Left lung (tissue), 10 donors: ENCODE data around the gene DSCAM. TPM values are rescaled to one million over a fixed set of nuclear protein-coding genes. Genes with fewer than 3 reads are reported as not detected.

Source experiments
- ATAC-seq: fragments of 200-7000 bp; cut with Tn5 transposase; one replicate; pipeline ENCODE4 v1.9.1; 2020; ENCODE audit warnings: moderate library complexity
- DNase-seq, 4 donors: peaks; one replicate each; pipeline ENCODE4 v3.0.0-alpha.2; 2013 to 2020
- H3K27ac ChIP-seq, 2 donors: fragments of 200-600 bp; sonication (generic) in 1 of 2; one replicate each; pipeline versions ENCODE4 v1.5.0 to v1.8.0; 2020 to 2021
- H3K27me3 ChIP-seq, 2 donors: fragments of 200-600 bp; sonication (generic) in 1 of 2; one replicate each; pipeline versions ENCODE4 v1.5.0 to v1.8.0; 2020 to 2021
- H3K36me3 ChIP-seq, 2 donors: fragments of 200-600 bp; sonication (generic) in 1 of 2; one replicate each; pipeline versions ENCODE4 v1.5.0 to v1.8.0; 2020 to 2021
- H3K4me1 ChIP-seq, 2 donors: fragments of 200-600 bp; one replicate each; pipeline ENCODE4 v1.8.0; 2021
- H3K4me3 ChIP-seq, 2 donors: fragments of 200-600 bp; sonication (generic) in 1 of 2; one replicate each; pipeline versions ENCODE4 v1.5.0 to v1.8.0; 2020 to 2021; ENCODE audit warnings: mild to moderate bottlenecking in 1 of 2
- H3K9me3 ChIP-seq, 2 donors: fragments of 200-600 bp; sonication (generic) in 1 of 2; one replicate each; pipeline versions ENCODE4 v1.5.0 to v1.8.0; 2020 to 2021
- CTCF ChIP-seq, 2 donors: fragments of 200-600 bp; sonication (generic) in 1 of 2; IDR thresholded peaks; one replicate each; pipeline versions ENCODE4 v1.5.0 to v1.8.0; 2021; ENCODE audit warnings: antibody characterized with exemption in 2 of 2
- intact Hi-C, 2 donors: fragments of 100-400 bp; cut with DNase I; formaldehyde crosslinking; loops; one replicate each; pipeline versions ENCODE4 v1.11.2 to v1.14.2; 2022
- polyA plus RNA-seq, 6 donors: library from polyadenylated mRNA; unstranded; fragments of 120-200 nt; gene quantifications; one replicate each; pipeline ENCODE4 v1.2.1, GENCODE V29; 2013; ENCODE audit not compliant: insufficient read length in 6 of 6
- total RNA-seq, 2 donors: library from RNA; stranded (reverse); fragmentation: NEBNext Ultra II Directional; extraction: Animal tissue kit (Norgen Biotek cat#: 25700); gene quantifications; one replicate each; pipeline ENCODE4 v1.2.1, GENCODE V29; 2021
- donor health status: DM: no; HTN: yes; CAD: no.
- donor health status: DM: no; HTN: no; CAD: no.

DSCAM gene
- total and polyA plus RNA-seq, 8 donors: 0.03 to 0.24 (median 0.07) TPM; not detected in 1

GRCh38 chr21:40723966-40724365 lies 123.0 kb downstream of the DSCAM start:
- intact Hi-C loops: no loop called here
- Histone ChIP-seq H3K9me3 (peaks cover 0 to 16% of the 10 kb centered on the region in 2 donors), H3K36me3 (no peaks in the 10 kb centered on the region), H3K4me1 (no peaks in the 10 kb centered on the region), H3K27me3 (no peaks in the 10 kb centered on the region), H3K4me3 (no peak overlapping the region), H3K27ac (no peak overlapping the region)
- ATAC-seq: no peak
- TF ChIP-seq CTCF (IDR thresholded peaks at IDR 0.05): no peak
- DNase-seq: no peak

- H3K4me1 ChIP-seq: no peaks in the 10 kb centered on the region
- intact Hi-C loops: no loop called here
- no peak overlapping the region for H3K4me3 ChIP-seq
- no peaks in the 10 kb centered on the region for H3K27me3 ChIP-seq
- ATAC-seq (no peak), DNase-seq (no peak)
- peaks cover 0 to 16% of the 10 kb centered on the region in 2 donors for H3K9me3 ChIP-seq
- no peak overlapping the region for H3K27ac ChIP-seq
- TF ChIP-seq CTCF (IDR thresholded peaks at IDR 0.05): no peak
- no peaks in the 10 kb centered on the region for H3K36me3 ChIP-seq
These were observed 123.6 kb downstream of the DSCAM start for GRCh38 chr21:40723317-40723716.

- no peak for TF ChIP-seq CTCF (IDR thresholded peaks at IDR 0.05)
- H3K36me3 ChIP-seq: no peaks in the 10 kb centered on the region
- H3K9me3 ChIP-seq: peaks cover 0 to 16% of the 10 kb centered on the region in 2 donors
- H3K27me3 ChIP-seq: no peaks in the 10 kb centered on the region
- intact Hi-C loops: no loop called here
- ATAC-seq (no peak), DNase-seq (no peak)
- no peak overlapping the region for H3K4me3 ChIP-seq
- no peak overlapping the region for H3K27ac ChIP-seq
- no peaks in the 10 kb centered on the region for H3K4me1 ChIP-seq
These were observed 127.3 kb downstream of the DSCAM start for GRCh38 chr21:40719615-40720014.

GRCh38 chr21:40717028-40717427 lies 129.9 kb downstream of the DSCAM start:
- H3K9me3 ChIP-seq: peaks cover 0 to 14% of the 10 kb centered on the region in 2 donors
- no peak overlapping the region for H3K27ac ChIP-seq
- no peaks in the 10 kb centered on the region for H3K4me1 ChIP-seq
- DNase-seq (peak in 1 of 4 donors; percentile 3), ATAC-seq (no peak)
- intact Hi-C loops: no loop called here
- H3K36me3 ChIP-seq: no peaks in the 10 kb centered on the region
- no peak overlapping the region for H3K4me3 ChIP-seq
- no peak for TF ChIP-seq CTCF (IDR thresholded peaks at IDR 0.05)
- H3K27me3 ChIP-seq: no peaks in the 10 kb centered on the region

GRCh38 chr21:40714536-40714935 lies 132.4 kb downstream of the DSCAM start:
- Histone ChIP-seq H3K9me3 (no peaks in the 10 kb centered on the region), H3K4me3 (no peak overlapping the region), H3K36me3 (no peaks in the 10 kb centered on the region), H3K27ac (no peak overlapping the region), H3K27me3 (no peaks in the 10 kb centered on the region), H3K4me1 (no peaks in the 10 kb centered on the region)
- DNase-seq (no peak), ATAC-seq (no peak)
- no peak for TF ChIP-seq CTCF (IDR thresholded peaks at IDR 0.05)
- intact Hi-C loops: no loop called here
